GM23248 (cell line): ENCODE data around the gene CXCR3.

Experiments used
- EZH2 ChIP-seq: fragments of 200-600 bp; sonication (generic); IDR thresholded peaks from 2 replicates; pipeline ENCODE4 v1.6.1; 2018; ENCODE audit warnings: antibody characterized with exemption, mild to moderate bottlenecking; ENCODE audit not compliant: insufficient read depth, poor library complexity, severe bottlenecking
- EZH2phosphoT487 ChIP-seq: fragments of 200-600 bp; sonication (generic); IDR thresholded peaks from 2 replicates; pipeline ENCODE4 v1.6.1; 2018; ENCODE audit warnings: antibody characterized with exemption, moderate library complexity, mild to moderate bottlenecking, low read depth; ENCODE audit not compliant: insufficient read depth

- TF ChIP-seq EZH2phosphoT487 (no peak), EZH2 (no peak)
Observed at GRCh38 chrX:71664889-71665491, 46.7 kb upstream of the CXCR3 start.
